ENCODE results near the gene KLHL29. TPM values are rescaled to one million over a fixed set of nuclear protein-coding genes. Genes with fewer than 3 reads are reported as not detected.

The KLHL29 gene
- total RNA-seq, 2 donors from 2014 or later = 1.0 to 2.4 TPM

GRCh38 chr2:23520256-23520655, 135.3 kb downstream of the KLHL29 start:
- peak; percentile 72 for DNase-seq
- Histone ChIP-seq H3K27me3 (ENCODE audit: control insufficient read depth, insufficient read depth, low read length, poor library complexity, severe bottlenecking) (no peaks in the 10 kb centered on the region), H3K9me3 (ENCODE audit: control insufficient read depth, low read length) (no peaks in the 10 kb centered on the region), H3K36me3 (ENCODE audit: control insufficient read depth, insufficient read depth, low read length) (no peaks in the 10 kb centered on the region), H3K4me1 (ENCODE audit: control insufficient read depth, insufficient read depth, low read length) (no peaks in the 10 kb centered on the region), H3K4me3 (ENCODE audit: low read length) (no peak overlapping the region), H3K27ac (ENCODE audit: low read depth, low read length) (no peak overlapping the region), H3K9ac (ENCODE audit: extremely low read depth, low read length, poor library complexity, severe bottlenecking) (no peak overlapping the region)
- Mint-ChIP-seq H3K27ac (peak overlapping the region; percentile 26), H3K4me3 (no peak overlapping the region), H3K27me3 (ENCODE audit: insufficient read depth) (no peaks in the 10 kb centered on the region), H3K4me1 (peaks cover 9% of the 10 kb centered on the region), H3K36me3 (ENCODE audit: low read depth) (no peaks in the 10 kb centered on the region), H3K9me3 (no peaks in the 10 kb centered on the region)
- WGBS, 2 experiments (ENCODE audit: insufficient coverage in 1 of 2, insufficient read length in 1 of 2) = 58 to 60% methylated on average over 2 to 5 of the region's 5 CpGs
- no peak for TF ChIP-seq CTCF (conservative IDR thresholded peaks at IDR 0.05)

- Mint-ChIP-seq H3K36me3 (ENCODE audit: low read depth) (no peaks in the 10 kb centered on the region), H3K27ac (no peak overlapping the region), H3K27me3 (ENCODE audit: insufficient read depth) (no peaks in the 10 kb centered on the region), H3K9me3 (no peaks in the 10 kb centered on the region), H3K4me1 (peaks cover 9% of the 10 kb centered on the region), H3K4me3 (no peak overlapping the region)
- TF ChIP-seq CTCF (conservative IDR thresholded peaks at IDR 0.05) = no peak
- Histone ChIP-seq H3K4me3 (ENCODE audit: low read length) (no peak overlapping the region), H3K27me3 (ENCODE audit: control insufficient read depth, insufficient read depth, low read length, poor library complexity, severe bottlenecking) (no peaks in the 10 kb centered on the region), H3K9me3 (ENCODE audit: control insufficient read depth, low read length) (no peaks in the 10 kb centered on the region), H3K27ac (ENCODE audit: low read depth, low read length) (no peak overlapping the region), H3K36me3 (ENCODE audit: control insufficient read depth, insufficient read depth, low read length) (no peaks in the 10 kb centered on the region), H3K9ac (ENCODE audit: extremely low read depth, low read length, poor library complexity, severe bottlenecking) (no peak overlapping the region), H3K4me1 (ENCODE audit: control insufficient read depth, insufficient read depth, low read length) (no peaks in the 10 kb centered on the region)
- WGBS, 2 experiments (ENCODE audit: insufficient coverage in 1 of 2, insufficient read length in 1 of 2) = 92 to 97% methylated on average over 2 to 7 of the region's 7 CpGs
- no peak for DNase-seq
These were observed 136.1 kb downstream of the KLHL29 start for GRCh38 chr2:23521060-23521459.

- 93 to 98% methylated on average over 5 to 15 of the region's 15 CpGs for WGBS, 2 experiments (ENCODE audit: insufficient coverage in 1 of 2, insufficient read length in 1 of 2)
- H3K36me3 Mint-ChIP-seq (ENCODE audit: low read depth) = no peaks in the 10 kb centered on the region
These were observed 137.9 kb downstream of the KLHL29 start for GRCh38 chr2:23522726-23523372.

More at GRCh38 chr2:23522726-23523372, 137.9 kb downstream of the KLHL29 start:
- H3K9me3 Mint-ChIP-seq = no peaks in the 10 kb centered on the region
- H3K27ac ChIP-seq (ENCODE audit: low read depth, low read length) = no peak overlapping the region
- DNase-seq = no peak
- H3K9me3 ChIP-seq (ENCODE audit: control insufficient read depth, low read length) = no peaks in the 10 kb centered on the region
- no peaks in the 10 kb centered on the region for H3K27me3 ChIP-seq (ENCODE audit: control insufficient read depth, insufficient read depth, low read length, poor library complexity, severe bottlenecking)
- no peak for TF ChIP-seq CTCF (conservative IDR thresholded peaks at IDR 0.05)
- H3K27me3 Mint-ChIP-seq (ENCODE audit: insufficient read depth) = no peaks in the 10 kb centered on the region
- H3K27ac Mint-ChIP-seq = no peak overlapping the region
- H3K4me3 Mint-ChIP-seq = no peak overlapping the region
- no peaks in the 10 kb centered on the region for H3K36me3 ChIP-seq (ENCODE audit: control insufficient read depth, insufficient read depth, low read length)
- H3K4me1 Mint-ChIP-seq = peaks cover 9% of the 10 kb centered on the region
- no peak overlapping the region for H3K4me3 ChIP-seq (ENCODE audit: low read length)
- H3K4me1 ChIP-seq (ENCODE audit: control insufficient read depth, insufficient read depth, low read length) = no peaks in the 10 kb centered on the region
- H3K9ac ChIP-seq (ENCODE audit: extremely low read depth, low read length, poor library complexity, severe bottlenecking) = no peak overlapping the region

Measured in endodermal cell (in vitro differentiated cells).